GM10266 (cell line): ENCODE data around the gene CCNC.

Source experiments
- DNase-seq: peaks from one replicate; pipeline ENCODE4 v3.0.0; 2012; ENCODE audit errors: extremely low spot score
- TF ChIP-seq, protein P1 (sequence below): IDR thresholded peaks from 2 replicates; pipeline ENCODE4 v1.5.1; 2012; ENCODE audit warnings: mild to moderate bottlenecking, low read depth; ENCODE audit not compliant: control insufficient read depth, insufficient read depth; ENCODE audit errors: missing control alignments

CCNC gene

DNA sequence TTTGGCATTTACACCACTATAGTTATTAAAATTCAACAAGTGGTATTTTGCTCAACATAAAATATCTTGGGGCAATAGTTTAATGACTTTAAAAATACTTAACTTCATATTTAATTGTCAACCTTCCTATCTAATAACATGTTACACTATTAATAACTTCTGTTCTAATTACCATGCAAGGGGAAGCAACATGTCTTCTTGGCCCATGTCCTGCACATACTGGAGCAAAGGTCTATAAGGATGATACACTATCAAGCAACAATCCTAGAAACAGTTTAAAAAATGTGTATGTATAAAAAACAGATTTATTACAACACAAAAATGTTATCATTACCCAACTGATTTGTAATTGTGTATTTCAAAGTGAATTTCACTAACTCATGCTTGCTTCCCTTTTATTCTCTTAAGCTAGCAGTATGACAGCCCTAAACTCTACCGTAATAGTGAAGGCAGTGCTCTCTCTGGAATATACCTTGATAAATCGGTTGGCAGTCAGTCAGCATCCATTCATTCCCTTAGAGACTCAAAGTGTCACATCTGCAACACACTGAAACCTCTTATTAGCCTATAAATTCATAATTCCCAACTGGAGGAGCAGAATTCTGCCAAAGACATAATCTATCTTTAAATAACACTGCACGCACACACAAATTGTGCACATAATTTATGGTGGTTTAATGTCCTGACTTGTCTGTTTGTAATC, 18.3 kb downstream of the CCNC start:
- no peak for DNase-seq
- TF ChIP-seq, protein P1, sequence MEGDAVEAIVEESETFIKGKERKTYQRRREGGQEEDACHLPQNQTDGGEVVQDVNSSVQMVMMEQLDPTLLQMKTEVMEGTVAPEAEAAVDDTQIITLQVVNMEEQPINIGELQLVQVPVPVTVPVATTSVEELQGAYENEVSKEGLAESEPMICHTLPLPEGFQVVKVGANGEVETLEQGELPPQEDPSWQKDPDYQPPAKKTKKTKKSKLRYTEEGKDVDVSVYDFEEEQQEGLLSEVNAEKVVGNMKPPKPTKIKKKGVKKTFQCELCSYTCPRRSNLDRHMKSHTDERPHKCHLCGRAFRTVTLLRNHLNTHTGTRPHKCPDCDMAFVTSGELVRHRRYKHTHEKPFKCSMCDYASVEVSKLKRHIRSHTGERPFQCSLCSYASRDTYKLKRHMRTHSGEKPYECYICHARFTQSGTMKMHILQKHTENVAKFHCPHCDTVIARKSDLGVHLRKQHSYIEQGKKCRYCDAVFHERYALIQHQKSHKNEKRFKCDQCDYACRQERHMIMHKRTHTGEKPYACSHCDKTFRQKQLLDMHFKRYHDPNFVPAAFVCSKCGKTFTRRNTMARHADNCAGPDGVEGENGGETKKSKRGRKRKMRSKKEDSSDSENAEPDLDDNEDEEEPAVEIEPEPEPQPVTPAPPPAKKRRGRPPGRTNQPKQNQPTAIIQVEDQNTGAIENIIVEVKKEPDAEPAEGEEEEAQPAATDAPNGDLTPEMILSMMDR, result no peak

DNA sequence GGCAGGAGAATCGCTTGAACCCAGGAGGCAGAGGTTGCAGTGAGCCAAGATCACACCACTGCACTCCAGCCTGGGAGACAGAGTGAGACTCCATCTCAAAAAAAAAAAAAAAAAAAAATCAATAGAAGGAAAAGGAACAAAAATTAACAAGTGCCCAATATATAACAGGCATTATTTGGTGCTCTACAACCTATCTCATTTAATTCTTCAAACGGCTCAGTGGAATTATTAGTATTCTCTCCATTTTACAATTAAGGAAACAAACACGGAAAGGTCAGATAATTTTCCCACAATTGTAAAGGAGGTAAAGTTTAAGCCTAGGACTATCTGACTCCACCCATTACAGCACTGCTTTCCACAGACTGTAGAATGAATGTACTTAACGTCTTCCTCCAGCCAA, 19.8 kb downstream of the CCNC start:
- TF ChIP-seq, protein P1, result no peak
- no peak for DNase-seq

DNA sequence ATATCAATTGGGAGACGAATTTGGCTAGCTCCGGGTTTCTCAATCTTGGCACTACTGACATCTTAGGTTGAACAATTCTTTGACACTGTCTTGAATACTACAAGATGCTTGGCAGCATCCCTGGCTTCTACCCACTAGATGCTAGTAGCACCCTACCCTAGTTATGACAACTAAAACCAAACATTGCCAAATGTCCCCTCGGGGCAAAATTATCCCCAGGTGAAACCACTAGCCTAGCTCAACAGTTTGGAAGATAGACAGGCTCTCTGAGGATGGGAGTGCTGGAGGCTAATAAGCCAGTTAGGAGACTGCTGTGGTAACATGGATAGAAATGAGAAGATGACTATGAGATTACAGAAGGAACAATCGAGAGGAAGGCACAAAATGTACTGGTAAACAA, 20.9 kb downstream of the CCNC start:
- no peak for DNase-seq
- TF ChIP-seq, protein P1, result no peak

DNA sequence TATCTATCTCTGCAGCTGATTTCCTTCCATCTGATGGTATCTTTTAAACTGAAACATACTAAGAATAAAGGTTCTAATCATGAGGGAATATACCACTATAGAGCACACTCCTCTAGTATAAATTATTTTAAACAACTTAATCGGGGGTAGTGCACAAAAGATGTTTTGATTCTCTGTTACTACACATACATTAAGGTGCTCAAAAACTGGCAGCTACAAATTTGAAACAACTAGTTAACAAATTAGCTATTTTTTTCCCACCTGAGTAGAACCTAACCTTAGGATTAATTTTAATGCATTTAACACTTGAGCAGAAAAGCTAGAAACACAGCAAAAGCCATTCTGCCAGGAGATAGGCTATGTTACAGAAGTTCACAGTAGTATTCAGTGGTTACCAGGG, 23.0 kb downstream of the CCNC start:
- no peak for DNase-seq

DNA sequence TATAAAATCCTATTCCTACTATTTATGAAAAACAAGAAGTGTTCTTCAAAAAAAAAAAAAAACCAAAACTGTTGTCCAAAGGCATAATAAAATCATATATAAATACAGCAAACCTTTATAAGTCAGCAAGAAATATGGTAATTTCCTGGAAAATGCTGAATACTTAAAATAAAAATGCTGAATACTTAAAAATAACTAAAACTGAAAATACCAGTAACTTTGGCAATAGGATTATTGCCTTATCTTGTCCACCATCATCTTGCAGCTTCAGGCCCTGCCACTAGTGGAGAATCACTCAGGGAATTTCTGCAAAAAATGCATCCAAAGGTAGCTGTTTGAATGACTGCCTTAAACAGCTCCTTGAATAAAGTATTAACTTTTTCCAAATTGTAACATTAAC, 24.5 kb downstream of the CCNC start:
- TF ChIP-seq, protein P1, result no peak

More for the DNA sequence above, 23.0 kb downstream of the CCNC start:
- TF ChIP-seq, protein P1, result no peak

DNA sequence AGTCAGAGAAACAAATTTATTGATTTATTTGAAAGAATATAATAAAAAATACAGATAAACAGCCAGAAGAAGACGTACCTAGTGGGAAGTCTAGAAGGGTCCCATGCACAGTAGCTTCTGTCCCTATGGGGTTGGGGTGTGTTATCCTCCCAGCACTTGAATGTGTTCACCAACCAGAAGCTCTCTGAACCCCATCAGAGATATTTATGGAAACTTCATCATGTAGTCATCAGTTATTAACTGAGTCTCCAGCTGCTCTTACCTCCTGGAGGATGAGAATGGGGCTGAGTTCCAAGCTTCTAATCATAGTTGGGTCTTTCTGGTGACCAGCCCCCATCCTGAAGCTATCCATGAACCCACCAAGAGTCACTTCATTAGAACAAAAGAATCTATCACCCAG, 37.8 kb downstream of the CCNC start:
- TF ChIP-seq, protein P1, result no peak

More for the DNA sequence above, 24.5 kb downstream of the CCNC start:
- no peak for DNase-seq

DNA sequence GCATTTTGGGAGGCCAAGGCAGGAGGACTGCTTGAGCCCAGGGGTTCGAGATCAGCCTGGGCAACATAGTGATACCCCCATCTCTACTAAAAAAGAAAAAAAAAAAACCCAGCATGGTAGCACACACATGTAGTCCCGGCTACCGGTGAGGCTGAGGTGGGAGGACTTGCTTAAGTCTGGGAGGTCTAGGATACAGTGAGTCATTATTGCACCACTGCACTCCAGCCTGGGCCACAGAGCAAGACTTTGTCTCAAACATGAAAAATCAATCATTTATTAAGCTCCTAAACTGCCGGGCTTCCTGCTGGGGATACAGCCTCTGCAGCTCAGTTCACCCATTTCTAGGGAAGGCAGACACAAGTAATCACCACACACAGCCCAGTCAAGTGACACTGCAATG, 45.9 kb downstream of the CCNC start:
- TF ChIP-seq, protein P1, result no peak
- no peak for DNase-seq

More for the DNA sequence above, 37.8 kb downstream of the CCNC start:
- no peak for DNase-seq
